ENCODE results near the gene ANGEL1. TPM values are rescaled to one million over a fixed set of nuclear protein-coding genes. Genes with fewer than 3 reads are reported as not detected.

ANGEL1 gene
- total and polyA plus RNA-seq, 2 of the 8 experiments (the other 6 are each of a cell fraction or from before 2014, with no cell fraction given) = 26.8 to 27.2 TPM

- Histone ChIP-seq H3K56ac (replicated peaks; ENCODE audit: insufficient read length, low read depth, low read length) (no peak overlapping the region), H4K5ac (ENCODE audit: insufficient read length, low read depth, low read length) (no peak overlapping the region), H3K23ac (ENCODE audit: insufficient read length) (no peak overlapping the region), H3K4me3 (ENCODE audit: extremely low read depth in 1 of 4, insufficient read depth in 2 of 4, low read depth in 3 of 4, low read length in 4 of 4) (no peak overlapping the region), H3K9ac (replicated peaks in 1 of 4; ENCODE audit: extremely low read depth in 1 of 4, low read depth in 3 of 4, low read length in 3 of 4) (no peak overlapping the region), H3K23me2 (ENCODE audit: low read depth, low read length) (no peaks in the 10 kb centered on the region), H3K4me2 (ENCODE audit: insufficient read depth in 1 of 2, low read depth in 2 of 2, low read length in 2 of 2) (no peak overlapping the region), H3K36me3 (ENCODE audit: control insufficient read depth in 2 of 4, insufficient read depth in 4 of 4, low read length in 3 of 4) (no peaks in the 10 kb centered on the region), H4K20me1 (replicated peaks in 1 of 2; ENCODE audit: control insufficient read depth in 1 of 2, insufficient read depth in 2 of 2, low read length in 2 of 2) (no peaks in the 10 kb centered on the region), H4K91ac (replicated peaks; ENCODE audit: insufficient read length, low read length) (no peak overlapping the region), H3K27me3 (replicated peaks in 1 of 4; ENCODE audit: control insufficient read depth in 3 of 4, extremely low read depth in 1 of 4, insufficient read depth in 3 of 4, low read length in 3 of 4) (no peaks in the 10 kb centered on the region), H3K14ac (ENCODE audit: insufficient read length) (no peak overlapping the region), H3K27ac (ENCODE audit: low read depth, low read length) (no peak overlapping the region), H2BK20ac (ENCODE audit: low read length) (no peak overlapping the region), H2BK12ac (ENCODE audit: low read depth, low read length) (no peak overlapping the region), H3K79me2 (ENCODE audit: control insufficient read depth in 1 of 2, insufficient read depth in 2 of 2, low read length in 2 of 2) (no peaks in the 10 kb centered on the region), H3K4ac (replicated peaks; ENCODE audit: insufficient read length, low read depth, low read length) (no peak overlapping the region), H2AFZ (ENCODE audit: low read length) (peak overlapping the region; percentile 42; the same call in 1 of the 2 replicates), H3K18ac (ENCODE audit: extremely low read depth, low read length) (no peak overlapping the region), H2AK5ac (ENCODE audit: low read depth, low read length) (no peak overlapping the region), H4K8ac (ENCODE audit: extremely low read depth, insufficient read depth, low read length) (no peak overlapping the region; the same call in 1 of the 2 replicates), H3K9me3 (ENCODE audit: insufficient read depth in 2 of 2, low read depth in 1 of 2, low read length in 1 of 2) (no peaks in the 10 kb centered on the region), H2BK5ac (ENCODE audit: low read depth, low read length) (no peak overlapping the region), H2BK15ac (ENCODE audit: low read length) (no peak overlapping the region), H2BK120ac (replicated peaks; ENCODE audit: low read depth, low read length) (no peak overlapping the region), H3K79me1 (ENCODE audit: low read depth, low read length) (no peaks in the 10 kb centered on the region), H3K4me1 (replicated peaks in 1 of 4; ENCODE audit: control insufficient read depth in 3 of 4, insufficient read depth in 4 of 4, low read length in 3 of 4) (peaks cover 0 to 3% (median 1%) of the 10 kb centered on the region in 4 experiments; a peak in 2 of 7 replicates)
- no peak for FAIRE-seq
- ChIA-PET POLR2A (ENCODE audit: partially characterized antibody) (no interaction called here), CTCF (ENCODE audit: partially characterized antibody) (interaction anchor here (1.3 to 1.8 kb wide), 4 partner anchors 10 to 234 kb away, joined by 3 to 5 read pairs (median 4); no protein-coding TSS in a partner anchor)
- no peak for DNase-seq (ENCODE audit: low read depth in 1 of 2, low spot score in 2 of 2)
- 96% methylated on average over 13 of the region's 13 CpGs; no CpG with 5 or more reads in 1 of the 2 experiments for WGBS, 2 experiments (ENCODE audit: extremely low coverage in 1 of 2, insufficient coverage in 1 of 2, insufficient read length in 1 of 2, insufficient replicate concordance in 2 of 2, low coverage in 1 of 2, low lambda C conversion rate in 2 of 2, missing lambda C conversion rate in 1 of 2)
- TF ChIP-seq BACH1 (IDR thresholded peaks at IDR 0.05; ENCODE audit: low read length) = no peak
- TF ChIP-seq CEBPB (IDR thresholded peaks at IDR 0.05; ENCODE audit: low read depth, low read length) = no peak
- TF ChIP-seq RBBP5 (IDR thresholded peaks at IDR 0.05; ENCODE audit: borderline replicate concordance, low read depth, low read length) = no peak
- TF ChIP-seq ZNF274 (IDR thresholded peaks at IDR 0.05; ENCODE audit: borderline replicate concordance, extremely low read depth, low read length) = no peak
- TF ChIP-seq SIX5 (IDR thresholded peaks at IDR 0.05; ENCODE audit: low read depth, low read length) = no peak
- no peak for TF ChIP-seq CTCF (IDR thresholded peaks at IDR 0.05; ENCODE audit: control extremely low read depth in 1 of 3, insufficient read depth in 1 of 3, low read depth in 1 of 3, low read length in 3 of 3)
- TF ChIP-seq RXRA (IDR thresholded peaks at IDR 0.05; ENCODE audit: insufficient read depth, low read depth, low read length) = no peak
- no peak for TF ChIP-seq EZH2 (IDR thresholded peaks at IDR 0.05; ENCODE audit: low read depth, low read length, severe bottlenecking)
- no peak for TF ChIP-seq SP2 (IDR thresholded peaks at IDR 0.05; ENCODE audit: low read length)
- TF ChIP-seq E2F6 (IDR thresholded peaks at IDR 0.05) = no peak
- TF ChIP-seq SIRT6 (IDR thresholded peaks at IDR 0.05; ENCODE audit: low read length) = no peak
Observed at GRCh38 chr14:76836029-76836630, 23.4 kb upstream of the ANGEL1 start.

All from H1 (cell line).